ENCODE measurements around the gene VWA7.
"Not testable (repeated sequence)": the region's sequence is repeated elsewhere in the genome, so short reads cannot be mapped to it uniquely, and the experiment has no call there.

VWA7 gene

GRCh38 chr6:31776989-31777666 lies at the start of gene VWA7:
TSS of gene VWA7 (minus strand) at chr6:31777328. CDS start at chr6:31776779, 549 bp downstream.
- H3K4me1 Mint-ChIP-seq (ENCODE audit: low read depth), result peaks cover 45% of the 10 kb centered on the region
- no peaks in the 10 kb centered on the region for H3K9me3 Mint-ChIP-seq
- peak within 1 kb of the TSS; percentile 50 for H3K27ac Mint-ChIP-seq
- peaks cover 42% of the 10 kb centered on the region for H3K36me3 Mint-ChIP-seq (ENCODE audit: low read depth)
- intact Hi-C loops (cut with micrococcal nuclease), result no loop called here
- H3K27me3 Mint-ChIP-seq, result peaks cover 4% of the 10 kb centered on the region
- H3K4me3 Mint-ChIP-seq, result peak within 1 kb of the TSS; percentile 0

GRCh38 chr6:31826793-31827285 lies 49.7 kb upstream of the VWA7 start:
- H3K9me3 Mint-ChIP-seq, result no peaks in the 10 kb centered on the region
- H3K4me1 Mint-ChIP-seq (ENCODE audit: low read depth), result peaks cover 45% of the 10 kb centered on the region
- peaks cover 26% of the 10 kb centered on the region for H3K36me3 Mint-ChIP-seq (ENCODE audit: low read depth)
- peak overlapping the region; percentile 91 for H3K27ac Mint-ChIP-seq
- no peaks in the 10 kb centered on the region for H3K27me3 Mint-ChIP-seq
- peak overlapping the region; percentile 90 for H3K4me3 Mint-ChIP-seq
- intact Hi-C loops (cut with micrococcal nuclease), result no loop called here

- H3K9me3 Mint-ChIP-seq, result no peaks in the 10 kb centered on the region
- H3K4me1 Mint-ChIP-seq (ENCODE audit: low read depth), result peaks cover 48% of the 10 kb centered on the region
- H3K4me3 Mint-ChIP-seq, result no peak overlapping the region
- H3K27ac Mint-ChIP-seq, result peak overlapping the region; percentile 91
- intact Hi-C loops (cut with micrococcal nuclease), result no loop called here
- H3K36me3 Mint-ChIP-seq (ENCODE audit: low read depth), result peaks cover 31% of the 10 kb centered on the region
- H3K27me3 Mint-ChIP-seq, result no peaks in the 10 kb centered on the region
These were observed 48.4 kb upstream of the VWA7 start for GRCh38 chr6:31825553-31825952.

DNA sequence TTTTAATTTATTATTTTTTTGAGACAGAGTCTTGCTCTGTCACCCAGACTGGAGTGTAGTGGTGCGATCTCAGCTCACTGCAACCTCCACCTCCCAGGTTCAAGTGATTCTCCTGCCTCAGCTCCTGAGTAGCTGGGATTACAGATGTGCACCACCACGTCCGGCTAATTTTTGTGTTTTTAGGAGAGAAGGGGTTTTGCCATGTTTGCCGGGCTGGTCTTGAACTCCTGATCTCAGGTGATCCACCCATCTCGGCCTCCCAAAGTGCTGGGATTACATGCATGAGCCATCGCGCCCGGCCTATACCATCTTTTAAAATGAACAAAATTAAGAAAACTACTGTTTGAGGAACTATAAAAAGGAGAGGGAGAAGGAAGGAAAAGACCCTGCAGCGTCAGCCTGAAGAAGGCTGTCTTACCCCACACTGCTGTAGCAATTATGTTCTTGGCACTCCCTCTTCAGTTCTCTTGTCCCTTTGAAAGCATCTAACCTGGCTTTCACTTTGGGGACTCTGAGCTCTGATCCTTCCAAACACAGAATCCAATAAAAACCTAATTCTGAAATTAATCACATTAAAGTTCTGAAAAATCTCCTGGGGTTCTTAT lies 46.6 kb upstream of the VWA7 start:
- H3K27me3 Mint-ChIP-seq, H3K9me3 Mint-ChIP-seq: not testable (repeated sequence)
- peak overlapping the region; percentile 72 for H3K4me3 Mint-ChIP-seq
- peak overlapping the region; percentile 96 for H3K27ac Mint-ChIP-seq
- intact Hi-C loops (cut with micrococcal nuclease), result loop anchor here (5.0 kb wide), 1 partner anchor 156 kb away; the partner anchor contains the start of genes CSNK2B and LY6G5B
- H3K4me1 Mint-ChIP-seq (ENCODE audit: low read depth), result peaks cover 61% of the 10 kb centered on the region
- H3K36me3 Mint-ChIP-seq (ENCODE audit: low read depth), result peaks cover 24% of the 10 kb centered on the region

DNA sequence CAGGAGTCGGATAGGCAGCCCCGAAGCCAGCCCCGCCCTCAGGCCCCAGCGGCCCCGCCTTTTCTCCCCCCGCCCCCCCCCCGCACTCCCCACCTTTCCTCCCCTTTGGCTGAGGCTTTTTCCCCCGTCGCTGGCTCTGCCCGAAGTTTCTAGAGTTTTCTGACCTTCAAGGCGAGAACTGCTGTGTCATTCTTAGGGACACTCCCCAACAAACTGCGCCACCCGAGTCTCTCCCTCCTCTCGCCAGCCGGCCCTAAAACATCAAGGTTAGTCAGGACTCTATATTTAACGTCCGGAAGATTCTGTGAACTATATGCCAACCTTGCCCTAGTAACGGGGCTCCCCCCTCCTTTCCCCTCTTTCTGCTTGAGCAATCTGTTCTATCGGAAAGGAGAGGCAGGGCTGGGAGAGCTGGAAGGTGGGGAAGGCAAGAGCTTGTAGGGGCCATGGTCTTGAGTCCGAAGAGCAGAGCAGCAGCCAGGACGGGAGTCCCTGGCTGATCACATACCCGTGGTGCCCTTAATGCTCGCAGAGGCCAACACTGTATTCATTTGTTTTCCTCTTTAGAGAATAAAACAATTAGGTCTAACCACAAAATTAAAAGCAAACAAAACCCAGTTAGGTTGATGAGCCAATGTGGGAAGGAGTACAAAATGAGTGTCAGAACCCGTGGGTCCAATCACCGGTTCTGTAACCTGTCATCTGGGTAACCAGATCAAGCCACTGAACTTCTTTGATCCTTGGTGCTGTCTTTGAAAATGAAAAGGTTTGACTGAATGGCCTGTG lies 45.1 kb upstream of the VWA7 start:
- peaks cover 66% of the 10 kb centered on the region for H3K4me1 Mint-ChIP-seq (ENCODE audit: low read depth)
- H3K27ac Mint-ChIP-seq, result peak overlapping the region; percentile 96
- H3K36me3 Mint-ChIP-seq (ENCODE audit: low read depth), result peaks cover 34% of the 10 kb centered on the region
- H3K4me3 Mint-ChIP-seq, result peak overlapping the region; percentile 87
- H3K27me3 Mint-ChIP-seq, result no peaks in the 10 kb centered on the region
- intact Hi-C loops (cut with micrococcal nuclease), result loop anchor here (5.0 kb wide), 1 partner anchor 155 kb away; the partner anchor contains the start of genes CSNK2B and LY6G5B
- no peaks in the 10 kb centered on the region for H3K9me3 Mint-ChIP-seq

GRCh38 chr6:31821301-31822035 lies 44.3 kb upstream of the VWA7 start:
- H3K36me3 Mint-ChIP-seq (ENCODE audit: low read depth), result peaks cover 36% of the 10 kb centered on the region
- H3K4me3 Mint-ChIP-seq, result peak overlapping the region; percentile 87
- peak overlapping the region; percentile 96 for H3K27ac Mint-ChIP-seq
- no peaks in the 10 kb centered on the region for H3K27me3 Mint-ChIP-seq
- intact Hi-C loops (cut with micrococcal nuclease), result loop anchor here (5.0 kb wide), 1 partner anchor 154 kb away; the partner anchor contains the start of genes CSNK2B and LY6G5B
- H3K9me3 Mint-ChIP-seq, result no peaks in the 10 kb centered on the region
- peaks cover 58% of the 10 kb centered on the region for H3K4me1 Mint-ChIP-seq (ENCODE audit: low read depth)

GRCh38 chr6:31820399-31820798 lies 43.3 kb upstream of the VWA7 start:
- H3K27ac Mint-ChIP-seq, result peak overlapping the region; percentile 96

GRCh38 chr6:31819871-31820299 lies 42.8 kb upstream of the VWA7 start:
- no peak overlapping the region for H3K27ac Mint-ChIP-seq
- no peak overlapping the region for H3K4me3 Mint-ChIP-seq

More at GRCh38 chr6:31820399-31820798, 43.3 kb upstream of the VWA7 start:
- H3K9me3 Mint-ChIP-seq, H3K4me3 Mint-ChIP-seq, H3K27me3 Mint-ChIP-seq: not testable (repeated sequence)
- intact Hi-C loops (cut with micrococcal nuclease), result loop anchor here (5.0 kb wide), 1 partner anchor 153 kb away; the partner anchor contains the start of genes CSNK2B and LY6G5B
- Mint-ChIP-seq H3K4me1 (ENCODE audit: low read depth) (peaks cover 49% of the 10 kb centered on the region), H3K36me3 (ENCODE audit: low read depth) (peaks cover 39% of the 10 kb centered on the region)

DNA sequence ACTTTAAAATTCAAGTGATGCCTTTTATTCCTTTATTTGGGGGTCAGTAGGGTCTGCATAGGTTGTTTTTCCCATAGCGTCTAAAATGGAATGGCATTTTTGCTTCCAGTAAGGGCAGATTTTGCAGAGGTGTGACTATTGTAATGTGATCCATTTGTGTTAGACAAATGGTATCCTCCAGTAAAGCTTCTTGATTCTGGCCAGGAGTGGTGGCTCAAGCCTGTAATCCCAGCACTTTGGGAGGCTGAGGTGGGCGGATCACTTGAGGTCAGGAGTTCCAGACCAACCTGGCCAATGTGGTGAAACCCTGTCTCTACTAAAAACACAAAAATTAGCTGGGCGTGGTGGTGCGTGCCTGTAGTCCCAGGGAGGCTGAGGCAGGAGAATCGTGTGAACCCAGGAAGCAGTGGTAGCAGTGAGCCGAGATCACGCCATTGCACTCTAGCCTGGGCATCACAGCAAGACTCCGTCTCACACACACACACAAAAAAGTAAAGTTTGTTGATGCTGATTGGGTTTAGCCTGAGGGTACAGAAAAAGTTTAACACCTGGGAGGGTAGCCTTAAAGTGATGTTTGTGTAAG lies 40.9 kb upstream of the VWA7 start:
- H3K27me3 Mint-ChIP-seq; H3K9me3 Mint-ChIP-seq; intact Hi-C loops (cut with micrococcal nuclease): not testable (repeated sequence)
- peak overlapping the region; percentile 93 for H3K4me3 Mint-ChIP-seq
- peaks cover 44% of the 10 kb centered on the region for H3K36me3 Mint-ChIP-seq (ENCODE audit: low read depth)
- peaks cover 48% of the 10 kb centered on the region for H3K4me1 Mint-ChIP-seq (ENCODE audit: low read depth)
- H3K27ac Mint-ChIP-seq, result peak overlapping the region; percentile 86

More at GRCh38 chr6:31819871-31820299, 42.8 kb upstream of the VWA7 start:
- peaks cover 47% of the 10 kb centered on the region for H3K4me1 Mint-ChIP-seq (ENCODE audit: low read depth)
- intact Hi-C loops (cut with micrococcal nuclease), result loop anchor here (5.0 kb wide), 1 partner anchor 153 kb away; the partner anchor contains the start of genes CSNK2B and LY6G5B
- no peaks in the 10 kb centered on the region for H3K27me3 Mint-ChIP-seq
- no peaks in the 10 kb centered on the region for H3K9me3 Mint-ChIP-seq
- H3K36me3 Mint-ChIP-seq (ENCODE audit: low read depth), result peaks cover 44% of the 10 kb centered on the region

- Mint-ChIP-seq H3K27ac (peak overlapping the region; percentile 86), H3K36me3 (ENCODE audit: low read depth) (peaks cover 42% of the 10 kb centered on the region), H3K4me1 (ENCODE audit: low read depth) (peaks cover 52% of the 10 kb centered on the region), H3K4me3 (peak overlapping the region; percentile 93)
- H3K27me3 Mint-ChIP-seq; intact Hi-C loops (cut with micrococcal nuclease); H3K9me3 Mint-ChIP-seq: not testable (repeated sequence)
These were observed 40.2 kb upstream of the VWA7 start for GRCh38 chr6:31817133-31817928.

DNA sequence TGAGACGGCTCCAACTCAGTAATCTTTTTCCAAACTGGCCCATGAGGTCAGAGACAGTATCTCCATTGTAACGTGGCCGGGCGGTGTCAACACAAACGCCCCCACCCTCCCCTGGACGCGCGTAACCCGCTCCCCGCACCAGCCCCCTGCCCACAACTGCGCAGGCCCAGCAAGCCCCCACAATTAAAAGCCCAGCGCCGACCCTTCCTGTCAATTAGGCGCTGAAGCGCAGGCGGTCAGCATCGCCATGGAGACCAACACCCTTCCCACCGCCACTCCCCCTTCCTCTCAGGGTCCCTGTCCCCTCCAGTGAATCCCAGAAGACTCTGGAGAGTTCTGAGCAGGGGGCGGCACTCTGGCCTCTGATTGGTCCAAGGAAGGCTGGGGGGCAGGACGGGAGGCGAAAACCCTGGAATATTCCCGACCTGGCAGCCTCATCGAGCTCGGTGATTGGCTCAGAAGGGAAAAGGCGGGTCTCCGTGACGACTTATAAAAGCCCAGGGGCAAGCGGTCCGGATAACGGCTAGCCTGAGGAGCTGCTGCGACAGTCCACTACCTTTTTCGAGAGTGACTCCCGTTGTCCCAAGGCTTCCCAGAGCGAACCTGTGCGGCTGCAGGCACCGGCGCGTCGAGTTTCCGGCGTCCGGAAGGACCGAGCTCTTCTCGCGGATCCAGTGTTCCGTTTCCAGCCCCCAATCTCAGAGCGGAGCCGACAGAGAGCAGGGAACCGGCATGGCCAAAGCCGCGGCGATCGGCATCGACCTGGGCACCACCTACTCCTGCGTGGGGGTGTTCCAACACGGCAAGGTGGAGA lies 38.1 kb upstream of the VWA7 start, which contains the start of the genes HSPA1A and HSPA1L:
TSS of gene HSPA1A (plus strand) at position 519 of the 814 bp plus-strand sequence. CDS start at position 733, 214 bp downstream.
TSS of gene HSPA1L (minus strand) at position 259 of the 814 bp plus-strand sequence. CDS start 3,311 bp downstream, outside the sequence.
- peak within 1 kb of the TSS; percentile 98 for H3K27ac Mint-ChIP-seq

More for the DNA sequence above, 38.1 kb upstream of the VWA7 start, which contains the start of the genes HSPA1A and HSPA1L:
- peaks cover 29% of the 10 kb centered on the region for H3K36me3 Mint-ChIP-seq (ENCODE audit: low read depth)
- H3K4me3 Mint-ChIP-seq, result peak within 1 kb of the TSS; percentile 96
- H3K27me3 Mint-ChIP-seq, result no peaks in the 10 kb centered on the region
- intact Hi-C loops (cut with micrococcal nuclease), result loop anchor here (2.0 kb wide), 1 partner anchor 20 kb away; the partner anchor contains the start of gene VARS1
- H3K9me3 Mint-ChIP-seq, result no peaks in the 10 kb centered on the region
- peaks cover 46% of the 10 kb centered on the region for H3K4me1 Mint-ChIP-seq (ENCODE audit: low read depth)

All from dendritic cell treated with granulocyte-macrophage colony-stimulating factor and Interleukin-4, amounts not matched to agents 40 ng/mL and 50 ng/mL, for 4 days (primary cell).